HG03378 (cell line): ENCODE data around the gene NR4A1.

Source experiments
- ATAC-seq: cut with Tn5 transposase; IDR thresholded peaks from one replicate; pipeline ENCODE4 v1.9.1; 2021; ENCODE audit warnings: mild to moderate bottlenecking, moderate library complexity; ENCODE audit not compliant: unreplicated experiment

The NR4A1 gene

GRCh38 chr12:52057638-52058576, 6.7 kb downstream of the NR4A1 start:
- ATAC-seq = no peak

DNA sequence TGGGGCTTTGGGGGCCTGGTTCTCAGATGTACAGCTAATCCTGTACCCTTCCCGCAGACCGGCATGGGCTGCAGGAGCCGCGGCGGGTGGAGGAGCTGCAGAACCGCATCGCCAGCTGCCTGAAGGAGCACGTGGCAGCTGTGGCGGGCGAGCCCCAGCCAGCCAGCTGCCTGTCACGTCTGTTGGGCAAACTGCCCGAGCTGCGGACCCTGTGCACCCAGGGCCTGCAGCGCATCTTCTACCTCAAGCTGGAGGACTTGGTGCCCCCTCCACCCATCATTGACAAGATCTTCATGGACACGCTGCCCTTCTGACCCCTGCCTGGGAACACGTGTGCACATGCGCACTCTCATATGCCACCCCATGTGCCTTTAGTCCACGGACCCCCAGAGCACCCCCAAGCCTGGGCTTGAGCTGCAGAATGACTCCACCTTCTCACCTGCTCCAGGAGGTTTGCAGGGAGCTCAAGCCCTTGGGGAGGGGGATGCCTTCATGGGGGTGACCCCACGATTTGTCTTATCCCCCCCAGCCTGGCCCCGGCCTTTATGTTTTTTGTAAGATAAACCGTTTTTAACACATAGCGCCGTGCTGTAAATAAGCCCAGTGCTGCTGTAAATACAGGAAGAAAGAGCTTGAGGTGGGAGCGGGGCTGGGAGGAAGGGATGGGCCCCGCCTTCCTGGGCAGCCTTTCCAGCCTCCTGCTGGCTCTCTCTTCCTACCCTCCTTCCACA, 7.6 kb downstream of the NR4A1 start:
- ATAC-seq = no peak

DNA sequence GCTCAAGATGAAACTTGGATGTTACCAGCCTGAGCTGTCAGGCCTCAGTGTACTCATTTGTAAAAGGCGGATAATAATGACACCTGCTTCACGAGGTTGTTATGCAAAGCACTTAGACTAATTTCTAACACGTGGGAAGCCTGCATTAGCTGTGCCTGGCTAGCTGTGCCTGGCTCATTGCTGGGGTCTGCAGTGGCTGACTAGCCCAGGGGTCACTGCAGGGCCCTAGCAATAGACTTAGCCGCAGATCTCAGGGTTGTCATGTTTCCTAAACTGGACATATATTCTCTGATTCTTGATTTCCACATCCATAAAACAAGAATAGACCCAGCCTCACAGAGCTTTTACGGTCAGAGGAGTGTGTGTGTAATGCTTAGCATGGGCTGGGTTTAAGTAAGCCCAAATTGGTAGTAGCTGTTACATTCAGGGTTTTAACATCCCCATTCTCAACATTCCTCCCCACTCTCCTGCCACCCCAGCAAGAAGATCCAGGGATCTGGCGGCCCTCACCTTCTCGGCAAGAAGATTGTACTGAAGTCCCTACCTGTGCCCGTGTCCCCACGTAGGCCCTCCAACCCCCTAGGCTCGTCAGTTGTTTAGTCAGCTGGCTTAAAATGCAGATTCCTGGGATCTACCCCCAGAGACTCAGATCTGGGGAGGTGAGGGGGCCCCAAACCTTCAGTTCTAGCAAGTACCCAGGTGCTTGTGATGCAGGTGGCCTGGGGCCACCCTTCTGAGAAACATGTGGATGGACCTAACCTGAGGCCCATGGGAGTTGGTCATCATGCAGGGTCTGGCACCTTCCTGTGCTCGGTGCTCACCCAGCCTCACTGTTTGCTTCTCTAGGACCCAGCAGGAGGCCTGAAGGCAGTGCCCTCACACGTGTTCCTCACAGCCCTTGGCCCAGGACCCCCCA, 8.6 kb downstream of the NR4A1 start:
- no peak for ATAC-seq

- ATAC-seq = no peak
Observed at GRCh38 chr12:52060498-52061177, 9.4 kb downstream of the NR4A1 start.

GRCh38 chr12:52061470-52062166, 10.4 kb downstream of the NR4A1 start:
- no peak for ATAC-seq

- no peak for ATAC-seq
Observed at GRCh38 chr12:52062167-52063081, 11.2 kb downstream of the NR4A1 start.

- no peak for ATAC-seq
Observed at GRCh38 chr12:52063082-52063924, 12.1 kb downstream of the NR4A1 start.

GRCh38 chr12:52063981-52064649, 12.9 kb downstream of the NR4A1 start:
- ATAC-seq = no peak

- no peak for ATAC-seq
Observed at GRCh38 chr12:52066346-52067080, 15.3 kb downstream of the NR4A1 start.

DNA sequence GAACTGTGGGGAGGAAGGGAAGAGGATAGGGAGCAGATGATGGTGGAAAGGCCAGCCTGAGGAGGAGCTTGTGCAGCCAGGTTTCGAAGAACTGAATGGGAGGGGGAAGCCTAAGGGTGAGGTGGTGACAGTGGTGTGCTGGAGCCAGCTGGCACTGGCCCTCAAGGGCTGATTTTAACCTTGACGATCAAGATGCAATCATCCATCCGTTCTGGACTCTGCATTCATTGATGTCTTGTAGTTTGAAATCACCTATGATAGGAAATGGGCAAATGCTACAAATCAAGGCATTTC, 15.8 kb downstream of the NR4A1 start:
- no peak for ATAC-seq

DNA sequence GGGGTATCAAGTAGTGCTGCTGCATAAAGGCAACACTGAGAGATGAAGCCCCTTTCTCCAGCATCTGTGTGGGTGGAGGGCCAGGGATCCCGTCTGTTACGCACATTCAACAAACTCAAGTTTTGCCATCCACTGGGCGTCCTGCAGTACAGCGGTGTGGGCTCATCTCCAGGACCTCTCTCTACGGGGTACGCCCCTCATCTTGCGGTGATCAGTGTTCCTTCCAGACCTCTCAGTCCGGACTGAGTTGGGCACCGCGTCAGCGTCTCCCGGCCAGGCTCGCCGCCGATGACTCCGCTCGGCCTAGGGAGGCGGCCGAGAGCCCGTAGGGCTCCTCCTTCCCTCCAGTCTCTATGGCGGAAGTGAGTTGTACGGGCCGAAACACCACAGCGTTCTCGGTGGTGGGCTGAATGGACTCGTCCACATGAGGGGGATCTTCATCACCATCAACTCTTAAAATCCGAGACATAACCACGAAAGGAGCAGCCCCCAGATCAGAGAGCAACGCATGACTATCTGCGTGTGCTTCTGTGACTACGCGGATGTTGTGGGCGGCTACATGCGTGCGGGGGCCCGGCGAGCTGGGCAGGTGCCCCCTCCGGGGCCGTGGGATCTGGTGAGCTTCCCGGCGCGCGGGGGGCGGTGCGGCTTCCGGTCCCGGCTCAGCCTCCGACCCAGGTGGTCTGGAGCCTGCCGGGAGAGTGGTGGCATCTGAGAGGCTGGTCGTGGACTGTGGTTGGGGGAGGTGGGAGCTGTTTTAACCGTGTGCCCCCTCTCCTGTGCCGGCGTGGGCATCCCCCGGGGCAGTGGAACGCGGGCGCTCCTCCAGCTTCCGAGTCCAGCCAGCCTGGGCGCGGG, 18.3 kb downstream of the NR4A1 start, which contains the start of gene ATG101:
TSS of gene ATG101 (plus strand) at position 652 of the 858 bp plus-strand sequence. CDS start 3,673 bp downstream, outside the sequence.
- peak; percentile 87 for ATAC-seq

GRCh38 chr12:52070185-52070925, 19.1 kb downstream of the NR4A1 start:
- ATAC-seq = peak; percentile 5

DNA sequence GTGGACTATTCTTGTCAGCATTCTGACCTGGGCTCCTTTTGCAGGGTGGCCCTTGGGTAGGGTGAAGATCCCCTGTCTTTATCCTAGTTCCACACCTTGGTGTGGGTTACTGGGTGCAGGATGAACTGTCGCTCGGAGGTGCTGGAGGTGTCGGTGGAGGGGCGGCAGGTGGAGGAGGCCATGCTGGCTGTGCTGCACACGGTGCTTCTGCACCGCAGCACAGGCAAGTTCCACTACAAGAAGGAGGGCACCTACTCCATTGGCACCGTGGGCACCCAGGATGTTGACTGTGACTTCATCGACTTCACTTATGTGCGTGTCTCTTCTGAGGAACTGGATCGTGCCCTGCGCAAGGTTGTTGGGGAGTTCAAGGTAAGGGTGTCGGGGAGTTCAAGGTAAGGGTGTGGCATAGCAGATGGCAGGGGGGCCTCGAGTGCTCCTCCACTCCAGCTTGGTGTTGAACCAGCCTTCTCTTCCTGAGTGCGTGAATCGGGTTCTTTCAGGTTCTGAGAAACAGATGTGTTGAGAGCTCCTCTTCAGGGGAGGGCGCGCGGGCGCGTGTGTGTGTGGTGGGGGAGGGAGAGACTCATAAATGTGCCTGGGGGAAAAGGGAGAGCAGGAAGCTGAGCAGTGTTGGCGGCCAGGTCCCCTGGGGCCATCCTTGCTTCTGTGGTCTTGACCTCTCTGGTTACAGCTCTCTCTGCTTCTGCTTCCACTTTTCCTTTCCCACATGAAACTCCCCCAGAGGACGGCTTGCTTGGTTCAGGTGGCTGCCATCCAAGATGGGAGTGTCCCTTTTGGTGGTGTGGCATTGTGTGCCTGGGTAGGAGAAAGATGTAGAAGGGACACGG, 22.5 kb downstream of the NR4A1 start:
- ATAC-seq = no peak
